DOHH2 (cell line): ENCODE measurements around the gene TFF3.

Source experiments
- CTCF ChIP-seq: fragments of 200-600 bp; sonication (generic); IDR thresholded peaks from one replicate; pipeline ENCODE4 v1.5.1; 2014; ENCODE audit warnings: antibody characterized with exemption, mild to moderate bottlenecking, low read depth, low read length; ENCODE audit not compliant: poor library complexity, severe bottlenecking
- EZH2phosphoT487 ChIP-seq: fragments of 200-600 bp; sonication (generic); IDR thresholded peaks from 2 replicates; pipeline ENCODE4 v1.6.1; 2017; ENCODE audit warnings: borderline replicate concordance, mild to moderate bottlenecking, antibody characterized with exemption, low read length, moderate library complexity, mixed read lengths

DNA sequence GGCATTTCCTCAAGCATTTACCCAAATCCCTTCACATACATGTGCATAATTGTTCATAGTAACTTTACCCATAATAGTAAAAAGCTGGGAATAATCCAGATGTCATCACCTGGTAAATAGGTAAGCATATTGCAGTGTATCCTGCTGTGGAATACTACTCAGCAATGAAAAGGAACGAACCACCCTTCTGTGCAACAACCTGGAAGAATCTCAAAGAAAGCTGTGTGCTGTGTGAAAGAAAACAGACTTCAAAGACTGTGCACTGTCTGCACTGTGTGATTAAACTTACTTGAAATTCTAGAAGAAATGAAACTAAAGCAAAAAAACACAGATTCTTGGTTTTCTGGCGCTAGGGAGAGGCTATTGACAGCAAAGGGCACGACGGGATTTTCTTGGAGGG is 22.1 kb upstream of the TFF3 start:
- no peak for TF ChIP-seq CTCF
- TF ChIP-seq EZH2phosphoT487, result no peak
